ENCODE data around the gene GNG10.

DNA sequence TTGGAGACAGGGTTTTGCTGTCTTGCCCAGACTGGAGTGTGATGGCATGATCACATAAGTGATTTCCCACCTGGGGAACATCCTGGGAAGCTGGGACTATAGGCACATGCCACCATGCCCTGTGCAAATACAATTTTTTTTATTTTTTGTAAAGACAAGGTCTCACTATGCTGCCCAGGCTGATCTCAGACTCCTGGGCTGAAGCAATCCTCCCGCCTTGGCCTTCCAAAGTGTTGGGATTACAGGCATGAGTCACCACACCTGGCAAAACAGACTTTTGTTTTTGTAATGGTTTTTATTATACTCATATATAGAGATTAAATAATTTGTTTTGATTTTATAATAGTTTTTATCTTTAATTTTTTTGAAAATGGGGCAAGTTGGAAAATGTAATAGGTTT lies 15.6 kb upstream of the GNG10 start:
- TF ChIP-seq, protein P1, sequence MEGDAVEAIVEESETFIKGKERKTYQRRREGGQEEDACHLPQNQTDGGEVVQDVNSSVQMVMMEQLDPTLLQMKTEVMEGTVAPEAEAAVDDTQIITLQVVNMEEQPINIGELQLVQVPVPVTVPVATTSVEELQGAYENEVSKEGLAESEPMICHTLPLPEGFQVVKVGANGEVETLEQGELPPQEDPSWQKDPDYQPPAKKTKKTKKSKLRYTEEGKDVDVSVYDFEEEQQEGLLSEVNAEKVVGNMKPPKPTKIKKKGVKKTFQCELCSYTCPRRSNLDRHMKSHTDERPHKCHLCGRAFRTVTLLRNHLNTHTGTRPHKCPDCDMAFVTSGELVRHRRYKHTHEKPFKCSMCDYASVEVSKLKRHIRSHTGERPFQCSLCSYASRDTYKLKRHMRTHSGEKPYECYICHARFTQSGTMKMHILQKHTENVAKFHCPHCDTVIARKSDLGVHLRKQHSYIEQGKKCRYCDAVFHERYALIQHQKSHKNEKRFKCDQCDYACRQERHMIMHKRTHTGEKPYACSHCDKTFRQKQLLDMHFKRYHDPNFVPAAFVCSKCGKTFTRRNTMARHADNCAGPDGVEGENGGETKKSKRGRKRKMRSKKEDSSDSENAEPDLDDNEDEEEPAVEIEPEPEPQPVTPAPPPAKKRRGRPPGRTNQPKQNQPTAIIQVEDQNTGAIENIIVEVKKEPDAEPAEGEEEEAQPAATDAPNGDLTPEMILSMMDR (conservative IDR thresholded peaks at IDR 0.05 in 1 of 2, IDR thresholded peaks at IDR 0.05 in 1 of 2; ENCODE audit: low read depth in 1 of 2, low read length in 2 of 2): no peak
- no peak for TF ChIP-seq EZH2 (IDR thresholded peaks at IDR 0.05; ENCODE audit: low read length, missing control alignments)
